Adipocyte (in vitro differentiated cells): ENCODE measurements around the gene CLDN1.

Experiments
- DNase-seq: peaks from one replicate; pipeline ENCODE4 v3.0.0-alpha.2; 2015; ENCODE audit warnings: low read depth
- H3K27me3 ChIP-seq: replicated peaks from 2 replicates; pipeline ENCODE4 v1.7.0; 2013; ENCODE audit warnings: mild to moderate bottlenecking, low read length, moderate library complexity; ENCODE audit not compliant: control insufficient read depth, insufficient read depth
- H3K36me3 ChIP-seq: 2 replicates; pipeline ENCODE4 v1.7.0; 2013; ENCODE audit warnings: low read length, mild to moderate bottlenecking, moderate library complexity; ENCODE audit not compliant: control insufficient read depth, insufficient read depth, severe bottlenecking
- H3K4me1 ChIP-seq: 2 replicates; pipeline ENCODE4 v1.7.0; 2013; ENCODE audit warnings: mild to moderate bottlenecking, low read length, moderate library complexity; ENCODE audit not compliant: control insufficient read depth, insufficient read depth
- H3K4me3 ChIP-seq: 2 replicates; pipeline ENCODE4 v1.7.0; 2013; ENCODE audit warnings: mild to moderate bottlenecking, low read length, moderate library complexity
- H3K9ac ChIP-seq: 2 replicates; pipeline ENCODE4 v1.7.0; 2013; ENCODE audit warnings: mild to moderate bottlenecking, low read length, moderate library complexity
- H3K9me3 ChIP-seq: 2 replicates; pipeline ENCODE4 v1.7.0; 2013; ENCODE audit warnings: mild to moderate bottlenecking, low read length, moderate library complexity; ENCODE audit not compliant: control insufficient read depth

CLDN1 gene

DNA sequence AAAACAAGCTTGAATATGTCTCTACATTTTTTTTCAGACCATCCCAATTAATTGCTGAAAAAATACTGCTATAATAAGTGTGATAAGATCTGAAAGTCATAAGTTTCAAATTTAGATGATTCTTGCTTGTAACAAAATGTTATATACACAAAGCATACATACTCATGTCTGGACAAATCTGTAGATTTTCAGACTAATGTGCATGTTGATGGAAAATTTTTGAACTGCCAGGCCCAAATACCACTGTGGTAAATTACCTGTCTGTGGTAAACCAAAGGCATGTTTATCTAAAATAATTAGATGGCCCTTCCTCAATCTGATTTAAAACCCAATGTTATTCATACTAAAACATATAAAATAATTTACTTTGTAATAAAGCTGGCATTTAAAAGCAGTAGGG lies 34.0 kb upstream of the CLDN1 start:
- H3K36me3 ChIP-seq, result no peaks in the 10 kb centered on the region

DNA sequence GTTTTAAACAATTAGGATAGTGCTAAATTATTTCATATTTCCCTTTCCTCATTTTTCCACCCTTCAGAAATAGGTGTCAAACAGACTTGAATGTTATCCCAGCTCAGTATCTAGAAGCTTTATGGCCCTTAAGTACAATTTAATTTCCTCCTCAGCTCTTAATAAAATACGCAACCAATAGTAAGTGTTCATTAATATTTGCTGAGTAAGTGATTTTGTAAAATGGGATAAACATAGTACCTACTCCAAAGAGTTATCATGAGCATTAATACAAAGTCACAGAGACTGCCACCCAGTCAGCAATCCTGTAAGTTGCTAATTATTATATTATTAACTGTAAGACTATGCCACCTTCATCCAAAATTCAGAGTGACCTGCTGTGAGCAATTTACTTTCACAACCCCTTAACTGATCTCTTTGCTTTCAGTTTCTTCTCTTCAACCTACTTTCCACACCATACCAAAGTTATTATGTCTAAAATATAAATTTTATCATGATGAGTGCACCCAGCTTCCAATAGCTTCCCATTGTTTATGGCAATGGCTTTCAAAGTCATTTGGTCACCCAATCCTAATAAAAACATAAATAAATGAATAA lies 30.7 kb upstream of the CLDN1 start:
- no peak for DNase-seq
- H3K9ac ChIP-seq, result no peak overlapping the region
- H3K27me3 ChIP-seq, result no peaks in the 10 kb centered on the region
- no peak overlapping the region for H3K4me3 ChIP-seq
- no peaks in the 10 kb centered on the region for H3K4me1 ChIP-seq
- peaks cover 3% of the 10 kb centered on the region for H3K9me3 ChIP-seq
- H3K36me3 ChIP-seq, result no peaks in the 10 kb centered on the region

More for the DNA sequence above, 34.0 kb upstream of the CLDN1 start:
- H3K9ac ChIP-seq, result no peak overlapping the region
- H3K4me3 ChIP-seq, result no peak overlapping the region
- H3K4me1 ChIP-seq, result no peaks in the 10 kb centered on the region
- peaks cover 3% of the 10 kb centered on the region for H3K9me3 ChIP-seq
- H3K27me3 ChIP-seq, result no peaks in the 10 kb centered on the region
- DNase-seq, result no peak

DNA sequence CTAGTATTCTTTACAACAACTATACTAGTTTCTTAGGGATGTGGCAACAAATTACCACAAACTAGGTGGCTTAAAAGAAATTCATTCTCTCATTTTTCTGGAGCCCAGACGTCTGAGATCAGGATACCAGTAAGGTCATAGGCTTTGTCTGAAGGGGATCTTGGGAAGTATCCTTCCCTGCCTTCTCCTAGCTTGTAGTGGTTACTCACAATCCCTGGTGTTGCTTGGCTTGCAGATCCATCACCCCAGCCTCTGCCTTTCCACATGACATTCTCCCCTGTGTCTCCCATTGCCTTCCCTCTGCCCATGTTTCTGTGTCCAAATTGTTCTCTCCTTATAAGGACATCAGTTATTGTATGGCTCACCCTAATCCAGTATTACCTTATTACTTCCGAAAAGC lies 24.3 kb upstream of the CLDN1 start:
- DNase-seq, result no peak
- Histone ChIP-seq H3K9ac (no peak overlapping the region), H3K36me3 (no peaks in the 10 kb centered on the region), H3K4me3 (no peak overlapping the region), H3K4me1 (peaks cover 11% of the 10 kb centered on the region), H3K9me3 (no peaks in the 10 kb centered on the region), H3K27me3 (no peaks in the 10 kb centered on the region)

DNA sequence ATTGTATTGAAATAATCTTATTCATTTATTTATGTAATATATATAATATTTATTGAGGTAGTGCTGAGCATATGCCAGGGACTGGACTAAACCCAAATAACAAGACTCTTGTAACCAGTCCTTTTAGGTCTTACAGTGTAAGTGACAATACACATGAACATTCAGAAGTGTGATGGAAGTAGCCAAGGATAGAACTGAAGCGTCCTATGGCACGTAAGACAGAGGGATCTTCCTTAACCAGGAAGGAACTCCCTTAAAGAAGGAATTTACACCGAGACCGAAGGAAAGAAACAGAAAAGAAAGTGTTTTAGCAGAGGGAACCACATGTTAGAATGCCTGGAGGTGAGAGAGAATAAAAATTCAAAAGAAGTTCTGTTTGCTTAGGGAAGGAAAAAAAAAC lies 23.6 kb upstream of the CLDN1 start:
- Histone ChIP-seq H3K4me1 (peaks cover 11% of the 10 kb centered on the region), H3K9ac (no peak overlapping the region), H3K36me3 (no peaks in the 10 kb centered on the region), H3K9me3 (no peaks in the 10 kb centered on the region), H3K27me3 (no peaks in the 10 kb centered on the region), H3K4me3 (no peak overlapping the region)
- DNase-seq, result no peak

DNA sequence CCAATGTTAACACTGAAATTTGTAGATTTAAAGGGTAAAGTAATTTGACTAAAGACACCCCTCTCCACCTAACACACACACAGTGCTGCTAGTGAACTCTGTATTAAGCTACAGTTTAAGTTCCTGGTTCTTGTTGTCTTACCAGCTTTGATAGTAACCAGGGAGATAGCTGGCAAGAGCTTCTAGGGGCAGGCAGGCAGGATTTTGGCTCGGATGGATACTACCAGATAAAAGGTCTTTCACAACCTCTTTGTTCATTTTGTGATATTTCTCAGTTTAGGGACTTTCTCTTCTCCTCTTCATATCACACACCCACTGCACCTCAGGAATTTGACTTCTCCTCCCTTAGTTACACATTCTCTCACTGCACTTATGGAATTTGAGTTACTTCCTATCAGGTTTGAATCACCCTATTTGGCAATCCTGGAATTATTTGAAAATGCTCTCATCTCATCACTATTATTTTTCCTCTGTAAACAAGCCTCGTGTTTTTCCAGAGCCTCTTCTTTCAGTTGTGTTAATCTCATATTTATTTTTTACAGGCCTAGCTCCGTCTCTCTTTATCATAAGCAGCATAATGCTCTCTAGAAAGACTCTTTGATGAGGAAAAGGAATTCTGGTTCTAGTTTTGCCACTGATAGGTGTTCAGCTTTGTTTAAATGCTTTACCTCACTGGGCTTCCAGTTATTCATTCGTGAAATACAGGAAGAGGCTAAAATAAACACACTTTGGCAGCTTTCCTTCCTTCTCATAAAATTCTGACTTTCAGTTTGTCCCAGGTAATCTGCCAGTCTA lies 23.0 kb upstream of the CLDN1 start:
- no peaks in the 10 kb centered on the region for H3K27me3 ChIP-seq
- H3K4me3 ChIP-seq, result peak overlapping the region; percentile 26
- peak; percentile 86 for DNase-seq
- H3K9ac ChIP-seq, result peak overlapping the region; percentile 44
- H3K36me3 ChIP-seq, result no peaks in the 10 kb centered on the region
- no peaks in the 10 kb centered on the region for H3K9me3 ChIP-seq
- H3K4me1 ChIP-seq, result peaks cover 11% of the 10 kb centered on the region

DNA sequence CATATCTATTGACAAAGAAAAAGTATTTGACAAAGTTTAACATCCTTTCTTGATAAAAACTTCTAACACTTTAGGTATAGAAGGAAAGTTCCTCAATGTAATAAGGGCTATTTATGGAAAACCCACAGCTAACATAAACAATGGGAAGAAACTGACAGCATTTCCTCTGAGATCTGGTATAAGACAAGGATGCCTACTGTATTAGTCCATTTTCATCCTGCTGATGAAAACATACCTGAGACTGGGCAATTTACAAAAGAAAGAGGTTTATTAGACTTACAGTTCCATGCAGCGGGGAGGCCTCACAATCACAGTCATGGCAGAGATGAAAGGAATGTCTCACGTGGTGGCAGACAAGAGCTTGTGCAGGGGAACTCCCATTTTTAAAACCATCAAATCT lies 17.8 kb upstream of the CLDN1 start:
- H3K4me1 ChIP-seq, result peaks cover 11% of the 10 kb centered on the region
- no peaks in the 10 kb centered on the region for H3K36me3 ChIP-seq
- H3K27me3 ChIP-seq, result no peaks in the 10 kb centered on the region
- H3K9me3 ChIP-seq, result no peaks in the 10 kb centered on the region
- DNase-seq, result no peak
- no peak overlapping the region for H3K9ac ChIP-seq
- H3K4me3 ChIP-seq, result no peak overlapping the region

DNA sequence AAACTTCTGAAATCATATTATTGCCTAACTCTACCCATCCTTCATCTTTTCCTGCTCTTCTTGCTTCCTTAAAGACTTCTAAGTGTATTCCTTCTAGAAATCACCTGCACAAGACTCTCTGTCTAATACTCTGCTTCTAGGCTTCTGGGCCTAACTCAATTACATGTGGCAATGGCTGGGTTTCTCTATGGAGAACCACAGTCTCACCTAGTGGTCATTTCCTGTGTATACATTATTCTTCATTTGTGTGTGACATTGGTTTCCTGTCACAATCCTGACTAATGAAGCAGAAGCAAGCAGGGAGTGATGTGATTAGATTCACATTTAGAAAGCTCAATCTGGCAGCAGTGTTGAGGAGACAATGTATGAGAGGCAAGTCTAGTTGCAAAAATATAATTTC lies 16.9 kb upstream of the CLDN1 start:
- no peaks in the 10 kb centered on the region for H3K27me3 ChIP-seq
- H3K9ac ChIP-seq, result no peak overlapping the region
- no peaks in the 10 kb centered on the region for H3K9me3 ChIP-seq
- DNase-seq, result no peak
- H3K36me3 ChIP-seq, result no peaks in the 10 kb centered on the region
- no peak overlapping the region for H3K4me3 ChIP-seq
- H3K4me1 ChIP-seq, result peaks cover 6% of the 10 kb centered on the region

DNA sequence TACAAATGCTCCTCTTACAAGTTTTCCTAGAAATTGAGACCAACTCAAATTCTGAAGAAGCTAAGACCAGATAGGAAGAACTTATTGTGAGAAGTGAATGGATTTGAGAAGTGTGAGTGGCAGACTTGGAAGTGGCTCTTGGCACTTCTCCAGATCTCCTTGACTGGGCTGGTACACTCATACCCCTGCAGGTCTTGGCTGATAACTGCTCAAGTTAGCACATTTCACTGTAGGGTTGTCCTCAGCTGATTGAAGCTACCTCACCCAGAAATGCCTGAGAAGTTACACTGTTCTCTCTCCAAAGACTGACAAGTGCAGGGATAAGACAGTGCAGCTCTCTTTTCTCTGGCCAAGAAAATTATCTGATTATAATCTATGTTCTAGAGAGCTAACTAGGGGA lies 16.5 kb upstream of the CLDN1 start:
- DNase-seq, result no peak
- Histone ChIP-seq H3K4me3 (no peak overlapping the region), H3K36me3 (no peaks in the 10 kb centered on the region), H3K9me3 (no peaks in the 10 kb centered on the region), H3K27me3 (no peaks in the 10 kb centered on the region), H3K4me1 (peaks cover 6% of the 10 kb centered on the region), H3K9ac (no peak overlapping the region)

DNA sequence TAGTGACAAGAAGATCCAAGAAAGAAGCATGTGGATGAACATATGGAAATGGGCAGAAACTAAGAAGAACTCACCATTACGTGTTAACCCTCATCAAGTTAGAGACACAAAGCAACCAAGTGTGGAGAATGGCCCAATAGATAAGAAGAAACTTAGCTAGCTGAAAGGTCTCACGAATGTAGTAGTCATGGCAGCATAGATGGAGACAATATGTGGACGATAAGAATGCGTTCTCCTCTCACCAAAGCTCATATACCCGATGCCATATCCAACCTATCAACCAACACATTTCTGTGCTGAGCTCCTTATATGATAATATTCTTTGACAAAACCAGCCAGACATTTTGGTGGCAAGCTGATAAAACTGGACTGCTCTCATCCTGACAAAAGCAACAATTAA lies 15.1 kb upstream of the CLDN1 start:
- Histone ChIP-seq H3K36me3 (no peaks in the 10 kb centered on the region), H3K9me3 (no peaks in the 10 kb centered on the region), H3K9ac (no peak overlapping the region), H3K27me3 (no peaks in the 10 kb centered on the region), H3K4me1 (peaks cover 6% of the 10 kb centered on the region), H3K4me3 (no peak overlapping the region)
- no peak for DNase-seq

DNA sequence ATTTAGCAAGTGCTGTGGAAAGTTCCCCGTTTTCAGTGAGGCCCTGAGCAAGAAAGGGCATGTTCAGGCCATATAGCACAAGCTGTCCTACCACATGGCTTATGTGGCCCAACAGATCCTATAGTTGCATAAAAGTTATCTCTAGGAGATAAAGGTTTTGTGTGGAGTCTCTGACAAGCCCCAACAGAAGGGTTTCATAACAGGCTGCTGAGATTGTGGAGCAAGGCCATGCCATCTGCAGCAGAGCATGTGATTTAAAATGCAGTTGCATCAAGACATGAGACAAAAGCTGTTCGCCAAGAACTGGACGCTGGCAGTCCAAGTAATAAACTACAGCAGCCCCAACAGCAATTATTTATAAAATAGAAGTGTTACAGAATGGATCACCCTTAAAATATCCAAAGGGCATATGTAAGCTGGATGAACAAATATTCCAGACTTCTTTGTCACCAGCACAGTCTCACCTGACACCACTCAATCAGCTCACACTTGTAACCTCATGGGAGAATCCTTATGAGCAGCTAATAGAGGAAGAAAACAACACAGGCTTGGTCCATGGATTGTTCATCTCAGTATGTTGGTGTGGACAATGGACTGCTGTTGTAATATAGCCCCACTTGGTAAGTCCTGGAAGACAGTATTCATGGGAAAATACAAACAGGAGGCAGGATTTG lies 14.4 kb upstream of the CLDN1 start:
- peaks cover 6% of the 10 kb centered on the region for H3K4me1 ChIP-seq
- H3K4me3 ChIP-seq, result no peak overlapping the region
- no peak for DNase-seq

DNA sequence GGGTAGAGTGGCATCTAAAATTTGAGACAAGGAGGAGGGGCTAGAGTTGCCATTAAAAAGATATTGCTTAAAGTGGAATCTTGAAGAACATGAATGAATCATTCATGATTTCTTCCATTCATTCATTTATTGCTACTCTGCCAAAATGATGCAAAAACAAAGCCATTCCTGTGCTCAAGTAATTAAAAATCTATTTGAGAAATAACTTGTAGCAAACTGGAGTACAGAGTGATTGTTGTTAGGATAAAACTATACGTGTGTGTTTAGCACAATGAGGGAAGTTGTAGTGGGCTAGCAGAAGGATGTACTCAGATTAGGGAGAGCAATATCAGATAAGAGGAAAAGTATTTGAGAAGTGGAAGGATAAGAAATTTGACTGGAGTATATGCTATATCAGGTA lies 11.7 kb upstream of the CLDN1 start:
- peaks cover 6% of the 10 kb centered on the region for H3K4me1 ChIP-seq
- no peaks in the 10 kb centered on the region for H3K9me3 ChIP-seq
- no peak overlapping the region for H3K4me3 ChIP-seq
- no peak for DNase-seq
- no peaks in the 10 kb centered on the region for H3K27me3 ChIP-seq
- no peaks in the 10 kb centered on the region for H3K36me3 ChIP-seq
- no peak overlapping the region for H3K9ac ChIP-seq

More for the DNA sequence above, 14.4 kb upstream of the CLDN1 start:
- no peaks in the 10 kb centered on the region for H3K27me3 ChIP-seq
- H3K9me3 ChIP-seq, result no peaks in the 10 kb centered on the region
- H3K36me3 ChIP-seq, result no peaks in the 10 kb centered on the region
- no peak overlapping the region for H3K9ac ChIP-seq
